ENCODE data around the gene RAB34.

RAB34 gene

GRCh38 chr17:28717578-28718332 lies at the start of gene RAB34:
Gene RAB34 (minus strand): TSS chr17:28717868. CDS start chr17:28717266, 602 bp downstream.
- peak; percentile 67 for DNase-seq

GRCh38 chr17:28765038-28765437 lies 47.4 kb upstream of the RAB34 start:
- no peak for DNase-seq

- peak; percentile 87 for DNase-seq
Observed at GRCh38 chr17:28763804-28764266, 46.2 kb upstream of the RAB34 start.

- no peak for DNase-seq
Observed at GRCh38 chr17:28763137-28763799, 45.6 kb upstream of the RAB34 start.

GRCh38 chr17:28760601-28761562 lies 43.2 kb upstream of the RAB34 start:
- DNase-seq: no peak

GRCh38 chr17:28759256-28759865 lies 41.7 kb upstream of the RAB34 start:
- DNase-seq: no peak

GRCh38 chr17:28758411-28759121 lies 40.9 kb upstream of the RAB34 start:
- DNase-seq: no peak

- no peak for DNase-seq
Observed at GRCh38 chr17:28756049-28756804, 38.6 kb upstream of the RAB34 start.

- no peak for DNase-seq
Observed at GRCh38 chr17:28755486-28755885, 37.8 kb upstream of the RAB34 start.

GRCh38 chr17:28751600-28752366 lies 34.1 kb upstream of the RAB34 start:
- no peak for DNase-seq

- peak; percentile 93 for DNase-seq
Observed at GRCh38 chr17:28750178-28751047, 32.7 kb upstream of the RAB34 start.

- no peak for DNase-seq
Observed at GRCh38 chr17:28749516-28750177, 32.0 kb upstream of the RAB34 start.

- DNase-seq: no peak
Observed at GRCh38 chr17:28748852-28749515, 31.3 kb upstream of the RAB34 start.

GRCh38 chr17:28747801-28748750 lies 30.4 kb upstream of the RAB34 start:
- no peak for DNase-seq

GRCh38 chr17:28747051-28747691 lies 29.5 kb upstream of the RAB34 start:
- DNase-seq: no peak

- no peak for DNase-seq
Observed at GRCh38 chr17:28746611-28747050, 29.0 kb upstream of the RAB34 start.
